HG03439 (cell line): ENCODE results near the gene ILDR2.

Source experiments
- ATAC-seq: cut with Tn5 transposase; IDR thresholded peaks from one replicate; pipeline ENCODE4 v1.9.1; 2021; ENCODE audit warnings: mild to moderate bottlenecking, moderate library complexity; ENCODE audit not compliant: unreplicated experiment

The ILDR2 gene

GRCh38 chr1:166925810-166926478 is 49.4 kb downstream of the ILDR2 start:
- ATAC-seq: no peak

GRCh38 chr1:166924823-166925541 is 50.4 kb downstream of the ILDR2 start:
- ATAC-seq: no peak

DNA sequence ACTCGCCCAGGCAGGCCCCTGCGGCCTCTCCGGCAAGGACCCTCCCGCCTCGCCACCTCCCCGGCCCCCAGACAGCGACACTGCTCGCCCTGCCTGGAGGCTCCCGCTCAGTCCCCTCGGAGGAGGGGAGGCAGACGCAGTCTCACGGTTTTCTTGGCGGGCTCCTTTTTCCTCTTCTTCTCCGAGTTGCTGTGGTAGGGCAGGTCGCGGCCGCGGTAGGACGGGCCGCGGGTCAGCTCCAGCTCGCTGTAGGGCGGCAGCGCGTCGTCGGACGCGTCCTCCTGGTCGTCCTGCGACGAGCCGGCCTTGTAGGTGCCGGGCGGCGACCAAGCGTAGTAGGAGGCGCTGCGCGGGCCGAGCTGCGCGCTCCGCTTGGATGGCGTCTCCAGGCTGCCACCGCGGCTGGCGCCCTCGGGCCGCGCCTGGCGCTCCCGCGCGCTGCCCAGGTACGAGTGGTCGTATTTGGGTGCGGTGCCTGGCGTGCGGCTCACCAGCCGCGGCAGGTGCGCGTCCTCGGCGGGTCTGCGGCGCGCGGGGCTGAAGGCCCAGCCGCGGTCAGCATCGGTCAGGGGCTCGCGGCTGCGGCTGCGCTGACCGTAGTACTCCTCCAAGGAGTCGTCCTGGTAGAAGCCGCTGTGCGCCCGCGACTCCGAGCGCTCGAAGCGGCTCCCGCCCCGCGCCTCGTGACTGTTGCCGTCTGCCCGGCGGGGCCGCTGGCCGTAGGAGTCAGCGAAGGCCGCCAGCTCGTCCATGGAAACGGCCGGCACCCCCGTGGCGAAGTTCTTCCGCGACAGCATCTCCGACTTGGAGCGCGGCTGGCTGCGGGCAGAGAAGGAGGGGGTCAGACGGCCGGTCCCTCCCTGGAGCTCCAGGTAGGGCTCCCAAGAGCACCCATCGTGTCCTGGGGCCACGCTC is 54.5 kb downstream of the ILDR2 start:
- no peak for ATAC-seq

DNA sequence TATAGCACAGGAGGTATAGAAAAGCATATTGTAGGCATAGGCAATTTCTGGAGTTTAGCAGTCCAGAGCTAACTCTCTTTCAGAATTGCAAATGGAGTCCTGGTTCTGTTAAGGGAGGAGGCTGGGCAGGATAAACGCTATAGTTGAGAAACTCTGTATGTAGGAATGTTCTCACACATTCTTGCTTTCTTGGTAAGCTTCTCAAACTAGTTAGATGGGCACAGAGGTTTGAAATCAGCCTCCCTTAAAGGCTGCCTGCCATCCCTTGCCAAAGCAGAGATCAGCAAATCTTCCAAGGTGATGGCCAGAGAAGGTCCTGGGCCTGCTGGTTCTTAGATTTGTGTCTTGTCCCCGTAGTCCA is 56.4 kb downstream of the ILDR2 start:
- ATAC-seq: no peak

- ATAC-seq: no peak
Measured at GRCh38 chr1:166918088-166918955, 57.0 kb downstream of the ILDR2 start.

- ATAC-seq: no peak
Measured at GRCh38 chr1:166915941-166916340, 59.4 kb downstream of the ILDR2 start.

- ATAC-seq: no peak
Measured at GRCh38 chr1:166915042-166915441, 60.3 kb downstream of the ILDR2 start.

DNA sequence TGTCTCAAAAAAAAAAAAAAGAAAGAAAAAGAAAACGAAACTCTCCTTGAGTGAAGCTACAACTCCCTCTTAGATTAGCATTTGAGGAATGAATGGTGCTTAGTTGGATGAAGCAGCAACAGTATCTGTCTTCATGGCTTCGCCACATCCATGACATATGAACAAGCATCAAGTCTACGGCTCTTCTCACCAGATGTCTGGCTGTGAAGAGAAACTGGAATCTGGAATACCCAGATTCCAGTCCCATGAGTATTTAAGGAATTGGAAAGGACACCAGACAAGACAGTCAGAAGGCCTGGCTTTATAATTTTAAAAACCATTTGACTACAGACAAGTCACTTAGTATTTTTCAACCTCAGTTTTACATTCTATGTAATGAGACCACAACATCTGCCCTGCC is 61.2 kb downstream of the ILDR2 start:
- ATAC-seq: no peak

- no peak for ATAC-seq
Measured at GRCh38 chr1:166911624-166912023, 63.7 kb downstream of the ILDR2 start.

DNA sequence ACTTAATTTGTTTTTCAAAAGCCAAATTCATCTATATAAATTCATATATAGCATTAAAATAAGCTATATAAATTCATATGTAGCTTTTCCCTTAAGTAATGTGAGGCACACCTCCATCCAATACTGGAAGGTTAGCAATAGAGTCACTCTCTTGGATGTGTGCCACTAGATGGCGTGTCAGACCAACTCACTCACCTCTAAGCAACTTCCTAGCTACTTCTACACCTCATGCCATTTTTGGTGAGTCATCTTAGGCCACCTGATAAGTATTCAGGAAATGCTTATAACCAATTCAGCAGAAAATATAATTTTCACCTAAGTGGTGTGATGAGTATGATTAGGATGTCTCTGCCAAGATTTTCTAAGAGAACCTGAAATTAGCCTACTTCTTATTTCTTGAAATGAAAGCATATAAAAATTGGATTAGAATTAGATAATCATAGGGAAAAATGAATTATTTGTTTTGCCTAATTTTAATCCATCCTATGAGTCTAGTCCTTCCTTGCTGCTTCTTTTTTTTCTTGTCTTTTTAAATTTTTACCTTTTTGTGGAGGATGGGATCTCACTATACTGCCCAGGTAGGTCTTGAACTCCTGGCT is 64.8 kb downstream of the ILDR2 start:
- peak; percentile 93 for ATAC-seq

DNA sequence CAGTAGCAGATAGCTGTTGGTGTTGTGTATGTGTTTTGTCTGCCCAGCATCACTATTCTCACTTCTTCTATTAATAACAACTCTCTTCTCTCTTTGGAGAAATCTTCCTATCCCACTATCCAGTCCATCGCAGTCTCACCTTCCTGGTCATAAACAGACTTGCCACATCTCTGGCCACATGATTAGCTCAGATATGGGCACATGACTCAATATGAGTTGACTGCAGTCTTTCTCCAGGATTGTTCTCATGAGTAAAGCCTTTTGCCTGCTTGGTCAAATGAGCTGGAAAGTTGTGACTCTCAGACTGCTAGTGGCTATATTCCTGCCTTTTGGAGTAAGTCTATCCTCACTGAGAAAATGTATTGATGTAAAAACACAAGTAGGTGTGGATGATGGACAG is 66.4 kb downstream of the ILDR2 start:
- no peak for ATAC-seq

DNA sequence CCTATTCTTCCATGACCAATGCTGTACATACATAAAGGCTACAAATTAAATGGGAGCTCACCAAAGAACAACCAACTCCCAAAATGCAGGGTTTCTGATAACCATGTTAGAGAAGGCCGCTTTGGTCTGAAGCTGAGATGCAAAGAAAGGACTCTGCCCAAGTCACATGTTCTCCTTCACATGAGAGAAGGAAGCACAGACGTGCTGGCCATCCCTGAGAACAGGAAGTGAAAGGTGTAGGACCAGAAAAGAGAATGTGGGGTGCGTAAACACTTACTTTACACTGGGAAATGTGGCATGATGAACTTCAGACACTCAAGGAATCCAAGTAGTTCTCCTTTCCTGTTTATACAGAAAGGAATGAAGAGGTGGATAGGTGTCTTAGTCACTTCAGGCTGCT is 67.6 kb downstream of the ILDR2 start:
- ATAC-seq: no peak

- ATAC-seq: no peak
Measured at GRCh38 chr1:166907051-166907450, 68.3 kb downstream of the ILDR2 start.

DNA sequence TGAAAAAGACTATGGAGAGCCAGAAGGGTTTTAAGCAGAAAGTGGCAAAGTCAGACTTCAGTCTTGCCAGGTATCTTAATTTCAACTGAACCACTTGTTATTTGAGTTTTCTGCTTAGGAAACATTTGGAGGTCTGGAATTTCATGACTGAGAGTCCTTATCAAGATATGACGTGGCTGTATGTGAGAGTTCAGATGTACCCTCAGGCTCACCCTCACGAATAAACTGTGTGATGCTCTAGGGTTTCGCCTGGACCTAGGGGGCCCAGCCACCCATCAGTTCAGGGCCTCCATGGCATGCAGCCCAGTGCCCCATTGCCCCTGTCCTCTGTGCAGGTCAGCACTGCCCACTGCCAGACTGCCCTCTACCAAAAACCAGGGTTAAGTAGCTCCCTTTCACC is 68.7 kb downstream of the ILDR2 start:
- ATAC-seq: no peak

- ATAC-seq: no peak
Measured at GRCh38 chr1:166905900-166906299, 69.4 kb downstream of the ILDR2 start.

DNA sequence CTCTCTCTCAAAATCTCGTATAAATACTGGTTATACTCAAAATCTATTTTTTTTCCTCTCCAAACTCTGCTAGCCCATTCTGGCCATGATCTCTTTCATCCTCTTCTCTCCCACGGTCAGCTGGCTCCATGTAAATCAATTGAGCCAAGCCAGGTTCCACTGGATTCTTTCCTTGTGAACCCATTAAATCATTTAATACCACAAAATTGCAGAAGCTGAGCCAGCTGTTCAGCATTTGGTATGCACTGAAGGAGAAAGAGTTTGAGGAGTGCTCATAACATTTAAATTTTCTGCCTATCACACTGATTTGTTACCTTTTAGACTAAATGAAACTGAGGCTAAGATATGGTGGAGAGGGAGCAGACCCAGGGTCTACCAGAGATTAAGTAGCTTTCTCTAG is 70.2 kb downstream of the ILDR2 start:
- ATAC-seq: no peak

- no peak for ATAC-seq
Measured at GRCh38 chr1:166903232-166903631, 72.1 kb downstream of the ILDR2 start.

GRCh38 chr1:166902279-166902678 is 73.1 kb downstream of the ILDR2 start:
- no peak for ATAC-seq

- no peak for ATAC-seq
Measured at GRCh38 chr1:166900987-166901386, 74.4 kb downstream of the ILDR2 start.

DNA sequence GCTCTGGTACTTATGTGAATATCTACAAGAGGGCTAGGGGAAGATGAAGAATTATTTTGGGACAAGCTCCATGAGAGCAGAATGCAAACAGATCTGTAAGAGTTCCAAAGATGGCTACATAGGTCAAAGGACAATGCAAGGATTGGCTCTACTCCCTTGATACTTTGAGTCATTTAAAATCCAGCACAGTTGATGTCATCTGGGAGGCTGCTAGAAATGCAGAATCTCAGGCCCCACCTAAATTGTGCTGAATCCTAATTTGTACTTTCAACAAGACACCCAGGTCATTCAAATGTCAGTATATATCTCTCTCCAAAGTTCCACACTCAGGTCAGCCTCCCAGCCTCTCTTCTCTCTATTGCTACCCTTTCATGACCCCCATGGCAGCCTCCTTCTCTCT is 75.6 kb downstream of the ILDR2 start:
- ATAC-seq: no peak
